ENCODE results near the gene TP53I11.

TP53I11 gene

GRCh38 chr11:44978274-44978960 lies 27.7 kb upstream of the TP53I11 start:
- no peak for DNase-seq (ENCODE audit: low spot score)

GRCh38 chr11:44977493-44977984 lies 26.9 kb upstream of the TP53I11 start:
- no peak for DNase-seq (ENCODE audit: low spot score)

DNA sequence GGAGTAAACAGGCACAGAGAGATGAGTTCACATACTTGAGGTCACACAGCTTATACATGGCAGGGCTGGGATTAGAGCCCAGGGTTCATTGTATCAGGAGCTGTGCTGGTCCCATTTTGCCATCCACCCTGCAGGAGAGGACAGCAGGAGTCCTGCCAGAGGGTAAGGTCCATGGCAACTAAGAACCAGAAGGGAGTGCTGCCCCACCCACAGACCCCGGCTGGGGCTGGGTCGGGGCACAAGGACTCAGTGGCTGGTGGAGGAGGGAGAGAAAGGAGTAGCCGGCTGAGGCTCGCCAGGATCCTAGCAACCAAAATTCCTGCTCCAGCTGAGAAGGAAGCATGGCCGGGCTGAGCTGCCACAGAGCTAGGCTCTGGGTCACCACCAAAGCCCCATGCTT lies 25.9 kb upstream of the TP53I11 start:
- DNase-seq (ENCODE audit: low spot score), result no peak

GRCh38 chr11:44974402-44975000 lies 23.8 kb upstream of the TP53I11 start:
- no peak for DNase-seq (ENCODE audit: low spot score)

GRCh38 chr11:44973632-44974401 lies 23.1 kb upstream of the TP53I11 start:
- no peak for DNase-seq (ENCODE audit: low spot score)

DNA sequence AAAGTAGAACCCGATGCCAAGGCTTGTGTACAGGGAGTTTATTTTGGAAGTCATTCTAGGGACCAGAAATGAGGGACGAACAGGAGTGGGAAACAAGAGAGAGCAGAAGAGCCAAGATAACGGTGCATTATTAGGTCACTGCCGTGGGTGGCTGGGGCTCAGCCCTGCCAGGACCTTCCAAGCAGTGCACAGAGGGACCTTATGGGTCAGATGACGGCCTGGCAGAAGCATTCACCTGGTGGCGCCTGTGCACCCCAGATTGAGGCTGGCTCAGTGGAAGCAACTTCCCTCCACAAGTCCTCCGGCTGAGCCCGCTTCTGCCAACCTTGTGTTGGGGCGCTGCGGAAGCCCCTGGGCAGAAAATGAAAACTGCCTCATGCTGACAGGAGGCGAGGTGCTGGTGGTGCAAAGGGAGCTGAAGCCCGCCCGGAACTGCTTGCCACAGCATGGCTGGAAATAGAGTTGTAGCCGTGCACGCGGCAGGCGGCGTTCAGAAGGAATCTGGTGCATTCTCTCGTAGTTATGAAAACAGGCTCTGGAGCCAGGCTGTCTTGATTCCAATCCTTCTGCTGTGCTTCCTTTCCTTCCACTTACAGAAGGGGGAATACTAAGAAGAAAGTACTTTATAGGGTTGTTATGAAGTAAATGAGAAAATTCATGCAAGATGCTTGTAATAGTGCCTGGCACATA lies 22.2 kb upstream of the TP53I11 start:
- no peak for DNase-seq (ENCODE audit: low spot score)

GRCh38 chr11:44971185-44971584 lies 20.5 kb upstream of the TP53I11 start:
- DNase-seq (ENCODE audit: low spot score), result no peak

DNA sequence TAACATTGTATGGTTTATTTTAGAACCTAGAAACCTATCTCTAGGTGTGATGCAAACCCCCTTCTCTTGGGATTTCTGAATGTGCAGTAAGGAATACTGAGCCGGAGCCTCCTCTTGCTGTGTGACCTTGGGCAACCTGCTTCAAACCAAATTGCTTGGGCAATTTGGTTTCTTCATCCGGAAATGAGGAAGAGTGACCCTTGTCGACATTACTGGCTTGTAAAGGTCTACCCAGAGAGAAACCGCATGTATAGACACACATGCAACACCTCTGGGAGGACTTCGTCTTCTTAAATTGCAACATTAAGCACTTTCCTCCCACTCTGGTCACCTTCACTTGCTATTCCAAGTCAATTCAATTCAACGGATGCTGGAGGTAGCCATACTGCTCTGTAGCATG lies 19.6 kb upstream of the TP53I11 start:
- DNase-seq (ENCODE audit: low spot score), result no peak

- no peak for DNase-seq (ENCODE audit: low spot score)
Measured at GRCh38 chr11:44969651-44970252, 19.1 kb upstream of the TP53I11 start.

GRCh38 chr11:44968510-44968909 lies 17.8 kb upstream of the TP53I11 start:
- no peak for DNase-seq (ENCODE audit: low spot score)

- DNase-seq (ENCODE audit: low spot score), result no peak
Measured at GRCh38 chr11:44967930-44968496, 17.3 kb upstream of the TP53I11 start.

GRCh38 chr11:44966694-44967093 lies 16.0 kb upstream of the TP53I11 start:
- no peak for DNase-seq (ENCODE audit: low spot score)

DNA sequence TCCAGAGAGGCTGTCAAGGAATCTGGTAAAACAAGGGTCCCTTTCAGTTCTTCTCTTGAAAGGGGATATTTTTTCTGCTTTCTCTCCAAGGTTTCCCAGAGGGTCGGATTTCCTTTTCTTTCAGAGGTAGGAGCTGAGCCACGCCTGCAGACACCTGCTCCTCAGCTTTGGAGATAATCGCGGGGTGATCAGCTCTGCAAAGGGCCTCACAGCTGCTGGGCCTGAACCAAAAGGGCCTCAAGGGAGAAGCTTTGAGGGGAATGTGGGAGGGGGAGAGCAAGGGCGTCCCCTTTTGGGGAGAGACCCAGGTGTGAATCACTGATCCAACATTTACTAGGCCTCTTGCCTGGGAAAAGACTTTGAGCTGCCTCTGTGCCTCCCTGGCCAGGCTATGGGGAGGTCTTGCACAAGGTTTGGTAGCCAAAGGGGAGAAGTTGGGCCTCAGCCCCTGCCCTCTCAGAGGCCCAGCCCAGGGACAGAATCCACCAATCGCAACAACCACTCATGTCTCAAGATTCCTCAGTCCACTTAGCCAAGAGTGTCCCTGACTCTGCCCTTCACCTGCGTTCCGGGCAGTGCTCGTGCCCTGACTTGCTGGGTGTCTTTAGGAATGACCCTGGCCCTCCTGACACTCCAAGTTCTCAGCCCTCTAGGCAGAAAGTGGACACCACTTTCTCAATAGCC lies 14.0 kb upstream of the TP53I11 start:
- no peak for DNase-seq (ENCODE audit: low spot score)

DNA sequence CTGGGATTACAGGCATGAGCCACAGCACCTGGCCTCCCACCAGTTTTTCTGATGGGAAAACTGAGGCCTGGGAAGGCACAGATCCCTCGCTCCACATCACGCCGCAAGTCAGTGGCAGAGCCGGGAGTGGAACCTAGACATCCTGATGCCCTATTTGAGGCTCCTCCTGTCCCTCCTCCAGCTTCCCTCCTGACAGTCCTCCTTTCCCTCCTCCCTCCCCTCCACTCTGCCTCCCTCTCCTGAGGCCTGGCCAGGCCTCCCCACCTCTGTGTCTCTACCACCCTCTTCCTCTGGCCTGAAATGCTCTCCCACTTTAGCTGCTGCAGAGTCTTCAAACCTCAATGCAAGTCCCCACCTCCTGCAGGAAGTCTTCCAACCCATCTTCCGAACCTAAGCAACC lies 13.3 kb upstream of the TP53I11 start:
- no peak for DNase-seq (ENCODE audit: low spot score)

GRCh38 chr11:44963136-44963535 lies 12.5 kb upstream of the TP53I11 start:
- no peak for DNase-seq (ENCODE audit: low spot score)

DNA sequence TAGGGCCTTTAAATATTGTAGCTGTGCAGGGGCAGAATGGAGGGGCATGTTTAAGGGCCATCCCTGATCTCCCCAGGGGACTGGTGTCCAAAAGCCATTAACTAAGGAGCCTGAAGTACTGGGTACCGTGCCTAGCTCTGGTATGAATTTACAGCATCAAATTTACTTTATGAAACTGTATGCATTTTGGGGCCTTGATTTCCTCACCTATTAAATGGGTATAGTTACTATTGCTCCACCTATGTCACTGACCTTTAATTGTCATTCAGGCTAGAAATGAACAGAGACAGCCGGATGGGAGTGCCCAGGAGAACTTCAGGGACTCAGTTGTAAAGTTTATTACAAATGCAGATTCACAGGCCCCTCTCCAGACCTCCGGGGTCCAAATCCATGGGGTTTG lies 11.8 kb upstream of the TP53I11 start:
- no peak for DNase-seq (ENCODE audit: low spot score)

GRCh38 chr11:44960200-44960845 lies 9.6 kb upstream of the TP53I11 start:
- no peak for DNase-seq (ENCODE audit: low spot score)

- no peak for DNase-seq (ENCODE audit: low spot score)
Measured at GRCh38 chr11:44959064-44959463, 8.4 kb upstream of the TP53I11 start.

- DNase-seq (ENCODE audit: low spot score), result no peak
Measured at GRCh38 chr11:44957776-44958564, 7.3 kb upstream of the TP53I11 start.

DNA sequence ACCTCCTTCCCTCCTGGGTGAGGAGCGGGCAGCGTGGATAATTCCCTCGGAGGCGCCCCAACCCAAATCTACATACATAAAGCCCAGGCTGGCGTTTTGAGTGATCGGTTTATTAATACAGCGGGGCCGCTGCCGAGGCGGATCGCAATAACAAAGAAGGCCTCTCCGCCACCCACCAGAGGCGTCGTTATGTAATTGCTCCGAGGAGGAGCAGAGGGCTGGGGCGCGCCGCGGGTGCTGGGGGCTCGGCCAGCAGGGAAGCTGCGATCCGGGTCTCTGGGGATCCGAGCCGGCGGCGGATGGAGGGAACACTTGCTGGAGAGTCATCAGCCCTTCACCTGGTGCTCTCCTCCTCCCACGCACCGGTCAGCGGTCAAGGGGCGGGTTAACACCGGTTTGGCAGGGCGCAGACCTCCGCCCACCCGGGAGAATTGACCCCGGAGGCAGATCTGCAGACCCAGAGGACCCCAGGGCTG lies 6.4 kb upstream of the TP53I11 start:
- DNase-seq (ENCODE audit: low spot score), result no peak

Measured in germinal center (tissue), 1 donor.